ENCODE measurements around the gene CCR8.
"Not testable (repeated sequence)": the region's sequence is repeated elsewhere in the genome, so short reads cannot be mapped to it uniquely, and the experiment has no call there.

The CCR8 gene

GRCh38 chr3:39353168-39353927 lies 23.8 kb downstream of the CCR8 start:
- not testable (repeated sequence) for H3K27ac ChIP-seq (ENCODE audit: low read length); H3K36me3 ChIP-seq (ENCODE audit: control insufficient read depth in 1 of 2, insufficient read depth in 2 of 2, low read length in 2 of 2); H3K4me1 ChIP-seq (ENCODE audit: control insufficient read depth in 1 of 2, insufficient read depth in 2 of 2, low read length in 2 of 2); H3K9me3 ChIP-seq (ENCODE audit: control insufficient read depth in 1 of 2, low read length in 2 of 2); H3K4me3 ChIP-seq (ENCODE audit: low read depth in 1 of 2, low read length in 2 of 2); H3K27me3 ChIP-seq (ENCODE audit: low read depth, low read length)

- no peaks in the 10 kb centered on the region for H3K36me3 ChIP-seq (ENCODE audit: control insufficient read depth in 1 of 2, insufficient read depth in 2 of 2, low read length in 2 of 2)
- no peaks in the 10 kb centered on the region for H3K27me3 ChIP-seq (ENCODE audit: low read depth, low read length)
- no peak overlapping the region for H3K27ac ChIP-seq (ENCODE audit: low read length)
- H3K4me3 ChIP-seq (ENCODE audit: low read depth in 1 of 2, low read length in 2 of 2) = no peak overlapping the region
- no peaks in the 10 kb centered on the region for H3K9me3 ChIP-seq (ENCODE audit: control insufficient read depth in 1 of 2, low read length in 2 of 2)
- no peaks in the 10 kb centered on the region for H3K4me1 ChIP-seq (ENCODE audit: control insufficient read depth in 1 of 2, insufficient read depth in 2 of 2, low read length in 2 of 2)
Measured at GRCh38 chr3:39358333-39358732, 28.8 kb downstream of the CCR8 start.

- no peak overlapping the region for H3K27ac ChIP-seq (ENCODE audit: low read length)
- H3K4me3 ChIP-seq (ENCODE audit: low read depth in 1 of 2, low read length in 2 of 2) = no peak overlapping the region
- no peaks in the 10 kb centered on the region for H3K36me3 ChIP-seq (ENCODE audit: control insufficient read depth in 1 of 2, insufficient read depth in 2 of 2, low read length in 2 of 2)
- H3K9me3 ChIP-seq (ENCODE audit: control insufficient read depth in 1 of 2, low read length in 2 of 2) = no peaks in the 10 kb centered on the region
- H3K27me3 ChIP-seq (ENCODE audit: low read depth, low read length) = no peaks in the 10 kb centered on the region
- H3K4me1 ChIP-seq (ENCODE audit: control insufficient read depth in 1 of 2, insufficient read depth in 2 of 2, low read length in 2 of 2) = no peaks in the 10 kb centered on the region
Measured at GRCh38 chr3:39361252-39361927, 31.9 kb downstream of the CCR8 start.

GRCh38 chr3:39362192-39362591 lies 32.7 kb downstream of the CCR8 start:
- Histone ChIP-seq H3K4me3 (ENCODE audit: low read depth in 1 of 2, low read length in 2 of 2) (no peak overlapping the region), H3K9me3 (ENCODE audit: control insufficient read depth in 1 of 2, low read length in 2 of 2) (no peaks in the 10 kb centered on the region), H3K36me3 (ENCODE audit: control insufficient read depth in 1 of 2, insufficient read depth in 2 of 2, low read length in 2 of 2) (no peaks in the 10 kb centered on the region), H3K4me1 (ENCODE audit: control insufficient read depth in 1 of 2, insufficient read depth in 2 of 2, low read length in 2 of 2) (no peaks in the 10 kb centered on the region), H3K27me3 (ENCODE audit: low read depth, low read length) (no peaks in the 10 kb centered on the region), H3K27ac (ENCODE audit: low read length) (no peak overlapping the region)

GRCh38 chr3:39362812-39363211 lies 33.3 kb downstream of the CCR8 start:
- Histone ChIP-seq H3K27me3 (ENCODE audit: low read depth, low read length) (no peaks in the 10 kb centered on the region), H3K36me3 (ENCODE audit: control insufficient read depth in 1 of 2, insufficient read depth in 2 of 2, low read length in 2 of 2) (no peaks in the 10 kb centered on the region), H3K4me1 (ENCODE audit: control insufficient read depth in 1 of 2, insufficient read depth in 2 of 2, low read length in 2 of 2) (no peaks in the 10 kb centered on the region), H3K9me3 (ENCODE audit: control insufficient read depth in 1 of 2, low read length in 2 of 2) (no peaks in the 10 kb centered on the region), H3K4me3 (ENCODE audit: low read depth in 1 of 2, low read length in 2 of 2) (no peak overlapping the region), H3K27ac (ENCODE audit: low read length) (no peak overlapping the region)

- not testable (repeated sequence) for H3K4me3 ChIP-seq (ENCODE audit: low read depth in 1 of 2, low read length in 2 of 2); H3K27me3 ChIP-seq (ENCODE audit: low read depth, low read length); H3K4me1 ChIP-seq (ENCODE audit: control insufficient read depth in 1 of 2, insufficient read depth in 2 of 2, low read length in 2 of 2); H3K36me3 ChIP-seq (ENCODE audit: control insufficient read depth in 1 of 2, insufficient read depth in 2 of 2, low read length in 2 of 2); H3K9me3 ChIP-seq (ENCODE audit: control insufficient read depth in 1 of 2, low read length in 2 of 2); H3K27ac ChIP-seq (ENCODE audit: low read length)
Measured at GRCh38 chr3:39370450-39370849, 40.9 kb downstream of the CCR8 start.

- H3K9me3 ChIP-seq (ENCODE audit: control insufficient read depth in 1 of 2, low read length in 2 of 2) = no peaks in the 10 kb centered on the region
- no peak overlapping the region for H3K4me3 ChIP-seq (ENCODE audit: low read depth in 1 of 2, low read length in 2 of 2)
- no peaks in the 10 kb centered on the region for H3K36me3 ChIP-seq (ENCODE audit: control insufficient read depth in 1 of 2, insufficient read depth in 2 of 2, low read length in 2 of 2)
- no peaks in the 10 kb centered on the region for H3K4me1 ChIP-seq (ENCODE audit: control insufficient read depth in 1 of 2, insufficient read depth in 2 of 2, low read length in 2 of 2)
- no peak overlapping the region for H3K27ac ChIP-seq (ENCODE audit: low read length)
- no peaks in the 10 kb centered on the region for H3K27me3 ChIP-seq (ENCODE audit: low read depth, low read length)
Measured at GRCh38 chr3:39372833-39373232, 43.3 kb downstream of the CCR8 start.

- Histone ChIP-seq H3K4me1 (ENCODE audit: control insufficient read depth in 1 of 2, insufficient read depth in 2 of 2, low read length in 2 of 2) (no peaks in the 10 kb centered on the region), H3K36me3 (ENCODE audit: control insufficient read depth in 1 of 2, insufficient read depth in 2 of 2, low read length in 2 of 2) (no peaks in the 10 kb centered on the region), H3K27me3 (ENCODE audit: low read depth, low read length) (no peaks in the 10 kb centered on the region), H3K27ac (ENCODE audit: low read length) (no peak overlapping the region), H3K9me3 (ENCODE audit: control insufficient read depth in 1 of 2, low read length in 2 of 2) (no peaks in the 10 kb centered on the region), H3K4me3 (ENCODE audit: low read depth in 1 of 2, low read length in 2 of 2) (no peak overlapping the region)
Measured at GRCh38 chr3:39376959-39377634, 47.6 kb downstream of the CCR8 start.

- Histone ChIP-seq H3K27me3 (ENCODE audit: low read depth, low read length) (no peaks in the 10 kb centered on the region), H3K9me3 (ENCODE audit: control insufficient read depth in 1 of 2, low read length in 2 of 2) (no peaks in the 10 kb centered on the region), H3K36me3 (ENCODE audit: control insufficient read depth in 1 of 2, insufficient read depth in 2 of 2, low read length in 2 of 2) (no peaks in the 10 kb centered on the region), H3K4me1 (ENCODE audit: control insufficient read depth in 1 of 2, insufficient read depth in 2 of 2, low read length in 2 of 2) (no peaks in the 10 kb centered on the region), H3K4me3 (ENCODE audit: low read depth in 1 of 2, low read length in 2 of 2) (no peak overlapping the region), H3K27ac (ENCODE audit: low read length) (no peak overlapping the region)
Measured at GRCh38 chr3:39378088-39378487, 48.6 kb downstream of the CCR8 start.

- H3K27ac ChIP-seq (ENCODE audit: low read length) = no peak overlapping the region
- H3K4me3 ChIP-seq (ENCODE audit: low read depth in 1 of 2, low read length in 2 of 2) = no peak overlapping the region
- H3K9me3 ChIP-seq (ENCODE audit: control insufficient read depth in 1 of 2, low read length in 2 of 2) = no peaks in the 10 kb centered on the region
- peaks cover 0 to 7% of the 10 kb centered on the region in 2 donors for H3K36me3 ChIP-seq (ENCODE audit: control insufficient read depth in 1 of 2, insufficient read depth in 2 of 2, low read length in 2 of 2)
- H3K27me3 ChIP-seq (ENCODE audit: low read depth, low read length) = no peaks in the 10 kb centered on the region
- no peaks in the 10 kb centered on the region for H3K4me1 ChIP-seq (ENCODE audit: control insufficient read depth in 1 of 2, insufficient read depth in 2 of 2, low read length in 2 of 2)
Measured at GRCh38 chr3:39378957-39379777, 49.7 kb downstream of the CCR8 start.

- no peak overlapping the region for H3K27ac ChIP-seq (ENCODE audit: low read length)
- no peaks in the 10 kb centered on the region for H3K9me3 ChIP-seq (ENCODE audit: control insufficient read depth in 1 of 2, low read length in 2 of 2)
- no peak overlapping the region for H3K4me3 ChIP-seq (ENCODE audit: low read depth in 1 of 2, low read length in 2 of 2)
- peaks cover 0 to 7% of the 10 kb centered on the region in 2 donors for H3K36me3 ChIP-seq (ENCODE audit: control insufficient read depth in 1 of 2, insufficient read depth in 2 of 2, low read length in 2 of 2)
- no peaks in the 10 kb centered on the region for H3K27me3 ChIP-seq (ENCODE audit: low read depth, low read length)
- peaks cover 0 to 5% of the 10 kb centered on the region in 2 donors for H3K4me1 ChIP-seq (ENCODE audit: control insufficient read depth in 1 of 2, insufficient read depth in 2 of 2, low read length in 2 of 2)
Measured at GRCh38 chr3:39379778-39380155, 50.3 kb downstream of the CCR8 start.
